SK-N-SH (cell line): ENCODE results near the gene RFTN1. TPM values are rescaled to one million over a fixed set of nuclear protein-coding genes. Genes with fewer than 3 reads are reported as not detected.

Experiments
- CTCF ChIA-PET: fragments of 300-600, 350-600 bp; formaldehyde crosslinking; extraction: SDS; loops from one replicate; lab custom pipeline; 2021; lab: Yijun Ruan, JAX
- POLR2A ChIA-PET: fragments of 350-600 bp; sonication (Branson Sonifier 250); formaldehyde crosslinking; extraction: SDS; loops from one replicate; lab custom pipeline; 2020; ENCODE audit warnings: antibody characterized with exemption, inconsistent platforms; lab: Yijun Ruan, JAX
- DNase-seq: peaks from one replicate; pipeline ENCODE4 v3.0.0; 2012
- H2AFZ ChIP-seq: fragments of 200-600 bp; sonication (generic); 2 replicates; pipeline ENCODE4 v1.8.1; 2016; ENCODE audit warnings: antibody characterized with exemption, mild to moderate bottlenecking, low read depth
- H3F3A ChIP-seq: fragments of 200-600 bp; sonication (generic); replicated peaks from 2 replicates; pipeline ENCODE3; 2016; ENCODE audit warnings: antibody characterized with exemption, mild to moderate bottlenecking; ENCODE audit not compliant: insufficient read depth
- H3K27ac ChIP-seq, 2 experiments: fragments of 200-500 bp in 1 of 2; fragments of 200-600 bp in 1 of 2; sonication (Bioruptor generic) in 1 of 2; sonication (generic), shearing (Covaris generic) in 1 of 2; 2 replicates each; pipeline versions ENCODE4 v1.5.1 to v1.6.1; 2014 to 2016; ENCODE audit warnings: low read depth in 2 of 2, inconsistent platforms in 1 of 2, low read length in 1 of 2, mild to moderate bottlenecking in 1 of 2, mixed read lengths in 1 of 2
- H3K27me3 ChIP-seq: fragments of 200-600 bp; sonication (generic), shearing (Covaris generic); 2 replicates; pipeline ENCODE4 v1.6.1; 2016; ENCODE audit warnings: mixed run types; ENCODE audit not compliant: insufficient read depth
- H3K36me3 ChIP-seq, 2 experiments: fragments of 200-500 bp in 1 of 2; fragments of 200-600 bp in 1 of 2; sonication (Bioruptor generic) in 1 of 2; sonication (generic) in 1 of 2; replicated peaks in 1 of 2; 2 replicates each; pipeline versions ENCODE3 to v1.5.1; 2014 to 2016; ENCODE audit warnings: low read length in 1 of 2, mild to moderate bottlenecking in 1 of 2; ENCODE audit not compliant: insufficient read depth in 2 of 2, control insufficient read depth in 1 of 2
- H3K4me1 ChIP-seq, 2 experiments: fragments of 200-500 bp in 1 of 2; fragments of 200-600 bp in 1 of 2; sonication (Bioruptor generic) in 1 of 2; sonication (generic), shearing (Covaris generic) in 1 of 2; 2 replicates each; pipeline versions ENCODE4 v1.5.1 to v1.6.1; 2014 to 2016; ENCODE audit warnings: low read depth in 1 of 2, low read length in 1 of 2, mixed run types in 1 of 2; ENCODE audit not compliant: insufficient read depth in 2 of 2, control insufficient read depth in 1 of 2
- H3K4me2 ChIP-seq: fragments of 200-600 bp; sonication (generic), shearing (Covaris generic); 2 replicates; pipeline ENCODE4 v1.6.1; 2017; ENCODE audit warnings: mixed run types
- H3K4me3 ChIP-seq, 2 experiments: fragments of 200-500 bp in 1 of 2; fragments of 200-600 bp in 1 of 2; sonication (Bioruptor generic) in 1 of 2; sonication (generic), shearing (Covaris generic) in 1 of 2; 2 replicates each; pipeline versions ENCODE4 v1.5.1 to v1.8.1; 2014 to 2016; ENCODE audit warnings: low read depth in 2 of 2, inconsistent platforms in 1 of 2, low read length in 1 of 2, mild to moderate bottlenecking in 1 of 2, mixed read lengths in 1 of 2, moderate library complexity in 1 of 2
- H3K79me2 ChIP-seq: fragments of 200-600 bp; sonication (generic); 2 replicates; pipeline ENCODE4 v1.8.1; 2017; ENCODE audit warnings: mild to moderate bottlenecking; ENCODE audit not compliant: insufficient read depth
- H3K9ac ChIP-seq: fragments of 200-600 bp; sonication (generic); 2 replicates; pipeline ENCODE4 v1.6.1; 2017; ENCODE audit warnings: mixed run types
- H3K9me2 ChIP-seq: fragments of 200-600 bp; sonication (generic); 2 replicates; pipeline ENCODE4 v1.6.1; 2017; ENCODE audit warnings: mixed run types
- H3K9me3 ChIP-seq: fragments of 200-600 bp; sonication (generic); 2 replicates; pipeline ENCODE4 v1.6.1; 2017; ENCODE audit warnings: mixed run types, mild to moderate bottlenecking, moderate library complexity
- H4K20me1 ChIP-seq: fragments of 200-600 bp; sonication (generic); 2 replicates; pipeline ENCODE4 v1.6.1; 2017; ENCODE audit warnings: mild to moderate bottlenecking, mixed run types; ENCODE audit not compliant: insufficient read depth
- CTCF ChIP-seq: fragments of 200-600 bp; sonication (generic); IDR thresholded peaks from 2 replicates; pipeline ENCODE4 v1.6.1; 2017; ENCODE audit warnings: antibody characterized with exemption, mild to moderate bottlenecking, moderate library complexity
- ELF1 ChIP-seq: IDR thresholded peaks from 2 replicates; pipeline ENCODE4 v1.4.0; 2012
- IRF3 ChIP-seq: fragments of 150-350 bp; IDR thresholded peaks from 2 replicates; pipeline ENCODE4 v1.6.1; 2016; ENCODE audit warnings: mild to moderate bottlenecking, low read depth, low read length
- MAX ChIP-seq: IDR thresholded peaks from 2 replicates; pipeline ENCODE4 v1.4.0; 2012; ENCODE audit warnings: low read depth
- MEF2A ChIP-seq: IDR thresholded peaks from 2 replicates; pipeline ENCODE4 v1.4.0; 2012; ENCODE audit warnings: low read depth, borderline replicate concordance
- NFIC ChIP-seq: IDR thresholded peaks from 2 replicates; pipeline ENCODE4 v1.4.0; 2012; ENCODE audit warnings: borderline replicate concordance
- PBX3 ChIP-seq: IDR thresholded peaks from 2 replicates; pipeline ENCODE4; 2012
- RAD21 ChIP-seq: IDR thresholded peaks from 2 replicates; pipeline ENCODE4 v1.6.1; 2012; ENCODE audit warnings: mild to moderate bottlenecking, low read length
- REST ChIP-seq: IDR thresholded peaks from 2 replicates; pipeline ENCODE4 v1.6.1; 2012; ENCODE audit warnings: mild to moderate bottlenecking, low read depth, low read length, moderate library complexity
- RXRA ChIP-seq: IDR thresholded peaks from 2 replicates; pipeline ENCODE4 v1.4.0; 2012; ENCODE audit warnings: low read depth, mild to moderate bottlenecking, borderline replicate concordance
- SIN3A ChIP-seq: IDR thresholded peaks from 2 replicates; pipeline ENCODE4 v1.6.1; 2012; ENCODE audit warnings: low read depth, mild to moderate bottlenecking, low read length, moderate library complexity, borderline replicate concordance
- TEAD4 ChIP-seq: IDR thresholded peaks from 2 replicates; pipeline ENCODE4 v1.4.0; 2012; ENCODE audit warnings: mild to moderate bottlenecking, borderline replicate concordance; ENCODE audit not compliant: insufficient read depth
- USF1 ChIP-seq: IDR thresholded peaks from 2 replicates; pipeline ENCODE4 v1.4.0; 2012; ENCODE audit warnings: low read depth, borderline replicate concordance
- WGBS: methylation state at CpG from one replicate; pipeline ENCODE4 v1.1.6; 2017; ENCODE audit warnings: low lambda C conversion rate; 5-methylcytosine and 5-hydroxymethylcytosine counted together
- polyA plus RNA-seq, 3 experiments: library from polyadenylated mRNA; depleted of rRNA; stranded (reverse); fragments of >200 nt; gene quantifications; 2 replicates each; pipeline ENCODE4 v1.2.3, GENCODE V29; 2012

RFTN1 gene
- polyA plus RNA-seq, 1 of the 3 experiments (the other 2 are of a cell fraction): 21.2 TPM

GRCh38 chr3:16534640-16535262 is 21.3 kb upstream of the RFTN1 start:
- no peaks in the 10 kb centered on the region for H4K20me1 ChIP-seq
- no peaks in the 10 kb centered on the region for H3K9me3 ChIP-seq
- no peak overlapping the region for H3K27ac ChIP-seq
- H3K27me3 ChIP-seq: no peaks in the 10 kb centered on the region; the same call in 1 of the 2 replicates
- ChIA-PET POLR2A (no interaction called here), CTCF (no interaction called here)
- no peak for DNase-seq
- H3K4me1 ChIP-seq: no peaks in the 10 kb centered on the region; a peak in 2 of 4 replicates
- no peak overlapping the region for H2AFZ ChIP-seq
- no peaks in the 10 kb centered on the region for H3F3A ChIP-seq
- no peak overlapping the region for H3K4me3 ChIP-seq
- no peaks in the 10 kb centered on the region for H3K36me3 ChIP-seq
- no peak overlapping the region for H3K4me2 ChIP-seq
- no peaks in the 10 kb centered on the region for H3K9me2 ChIP-seq
- H3K79me2 ChIP-seq: no peaks in the 10 kb centered on the region
- 67% methylated on average over 8 of the region's 8 CpGs for WGBS
- no peak overlapping the region for H3K9ac ChIP-seq
- TF ChIP-seq NFIC: no peak
- no peak for TF ChIP-seq USF1
- TF ChIP-seq TEAD4: no peak
- no peak for TF ChIP-seq MAX
- TF ChIP-seq RAD21: no peak
- no peak for TF ChIP-seq REST
- no peak for TF ChIP-seq ELF1
- no peak for TF ChIP-seq PBX3
- TF ChIP-seq IRF3: no peak
- TF ChIP-seq MEF2A: no peak
- no peak for TF ChIP-seq RXRA
- TF ChIP-seq CTCF: no peak
- no peak for TF ChIP-seq SIN3A
